Measurements from ENCODE around the gene PTPRO.

Gene PTPRO

DNA sequence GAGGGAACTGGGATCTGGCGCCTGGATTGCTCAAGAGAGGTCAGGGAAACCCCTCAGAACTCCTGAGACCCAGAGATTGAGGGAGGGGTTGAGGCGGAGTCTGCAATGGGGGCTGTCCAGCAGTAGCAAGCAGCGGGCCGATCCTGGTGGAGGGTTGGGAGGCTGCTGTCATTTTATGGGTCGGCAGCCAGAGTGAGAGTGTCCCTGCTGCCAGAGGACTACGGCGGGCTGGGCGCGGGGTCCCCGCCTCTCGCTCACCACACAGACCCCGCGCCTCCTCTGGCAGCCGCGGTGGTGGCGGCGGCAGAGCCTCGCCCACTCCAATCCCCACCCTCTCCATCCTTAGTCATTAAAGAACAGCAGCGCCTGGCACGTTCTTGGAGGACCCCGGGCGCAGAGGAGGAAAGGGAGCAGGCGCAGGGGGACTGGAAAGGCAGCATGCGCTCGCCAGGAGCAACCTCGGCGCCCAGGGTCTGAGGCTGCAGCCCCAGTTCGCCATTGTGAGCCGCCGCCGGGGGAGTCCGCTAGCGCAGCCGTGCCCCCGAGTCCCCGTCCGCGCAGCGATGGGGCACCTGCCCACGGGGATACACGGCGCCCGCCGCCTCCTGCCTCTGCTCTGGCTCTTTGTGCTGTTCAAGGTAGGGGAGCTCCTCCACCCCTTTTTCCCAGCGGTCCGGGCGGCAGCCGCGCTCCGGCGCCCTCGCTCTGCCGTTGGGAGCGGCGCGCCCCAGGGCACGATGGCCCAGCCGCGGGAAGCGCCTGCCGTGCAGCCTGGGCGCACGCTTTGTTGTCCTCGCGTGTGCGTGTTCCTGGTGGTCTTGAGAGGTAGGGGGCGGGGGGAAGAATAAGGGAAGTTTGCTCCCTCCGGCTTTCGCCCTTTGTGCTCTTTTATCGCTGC, at the start of gene PTPRO:
PTPRO (plus strand) TSS at position 345 of the 898 bp plus-strand sequence.
- Histone ChIP-seq H3K4me1 (ENCODE audit: low read length) (no peaks in the 10 kb centered on the region), H4K20me1 (ENCODE audit: insufficient read depth, low read length) (no peaks in the 10 kb centered on the region), H3K27me3 (ENCODE audit: low read depth, low read length) (no peaks in the 10 kb centered on the region), H3K4me3 (ENCODE audit: low read length) (no peak within 1 kb of the TSS), H2AFZ (ENCODE audit: low read depth, low read length) (no peak within 1 kb of the TSS), H3K4me2 (ENCODE audit: low read length) (no peak within 1 kb of the TSS), H3K9ac (ENCODE audit: low read length) (no peak within 1 kb of the TSS), H3K79me2 (ENCODE audit: low read length) (no peaks in the 10 kb centered on the region), H3K36me3 (replicated peaks; ENCODE audit: low read depth, low read length) (no peaks in the 10 kb centered on the region), H3K27ac (ENCODE audit: low read length) (no peak within 1 kb of the TSS), H3K9me3 (ENCODE audit: insufficient read depth, low read length) (no peaks in the 10 kb centered on the region)
- TF ChIP-seq, protein P1, sequence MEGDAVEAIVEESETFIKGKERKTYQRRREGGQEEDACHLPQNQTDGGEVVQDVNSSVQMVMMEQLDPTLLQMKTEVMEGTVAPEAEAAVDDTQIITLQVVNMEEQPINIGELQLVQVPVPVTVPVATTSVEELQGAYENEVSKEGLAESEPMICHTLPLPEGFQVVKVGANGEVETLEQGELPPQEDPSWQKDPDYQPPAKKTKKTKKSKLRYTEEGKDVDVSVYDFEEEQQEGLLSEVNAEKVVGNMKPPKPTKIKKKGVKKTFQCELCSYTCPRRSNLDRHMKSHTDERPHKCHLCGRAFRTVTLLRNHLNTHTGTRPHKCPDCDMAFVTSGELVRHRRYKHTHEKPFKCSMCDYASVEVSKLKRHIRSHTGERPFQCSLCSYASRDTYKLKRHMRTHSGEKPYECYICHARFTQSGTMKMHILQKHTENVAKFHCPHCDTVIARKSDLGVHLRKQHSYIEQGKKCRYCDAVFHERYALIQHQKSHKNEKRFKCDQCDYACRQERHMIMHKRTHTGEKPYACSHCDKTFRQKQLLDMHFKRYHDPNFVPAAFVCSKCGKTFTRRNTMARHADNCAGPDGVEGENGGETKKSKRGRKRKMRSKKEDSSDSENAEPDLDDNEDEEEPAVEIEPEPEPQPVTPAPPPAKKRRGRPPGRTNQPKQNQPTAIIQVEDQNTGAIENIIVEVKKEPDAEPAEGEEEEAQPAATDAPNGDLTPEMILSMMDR (IDR thresholded peaks at IDR 0.05; ENCODE audit: low read depth, low read length): no peak
- no peak for TF ChIP-seq EZH2phosphoT487 (IDR thresholded peaks at IDR 0.05; ENCODE audit: low read depth)

DNA sequence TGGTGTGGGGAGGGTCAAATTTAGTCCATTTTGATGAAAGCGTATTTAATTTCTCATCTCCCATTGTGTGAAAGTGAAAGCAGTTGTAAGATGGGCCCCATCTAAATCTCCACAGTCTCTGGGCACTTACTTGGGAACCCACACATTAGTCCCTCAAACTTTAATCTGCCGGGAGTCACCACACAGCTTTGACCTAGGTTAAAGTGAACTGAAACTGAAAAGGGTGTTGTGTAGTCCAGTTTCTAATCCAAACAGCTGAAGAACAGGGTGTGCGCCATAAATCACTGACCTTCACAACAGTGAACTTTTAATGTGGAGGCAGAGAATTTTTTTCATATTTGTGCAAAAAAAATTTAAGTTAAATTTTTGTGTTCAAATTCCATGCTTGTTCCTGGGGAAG, 48.4 kb upstream of the PTPRO start:
- no peaks in the 10 kb centered on the region for H3K27me3 ChIP-seq (ENCODE audit: low read depth, low read length)
- H3K9ac ChIP-seq (ENCODE audit: low read length): peak overlapping the region; percentile 26; the same call in 1 of the 2 replicates
- TF ChIP-seq EZH2phosphoT487 (IDR thresholded peaks at IDR 0.05; ENCODE audit: low read depth): no peak
- TF ChIP-seq, protein P1 (IDR thresholded peaks at IDR 0.05; ENCODE audit: low read depth, low read length): no peak
- H3K27ac ChIP-seq (ENCODE audit: low read length): peak overlapping the region; percentile 70; the same call in 1 of the 2 replicates
- H2AFZ ChIP-seq (ENCODE audit: low read depth, low read length): no peak overlapping the region
- peak overlapping the region; percentile 87 for H3K4me2 ChIP-seq (ENCODE audit: low read length)
- H3K4me3 ChIP-seq (ENCODE audit: low read length): peak overlapping the region; percentile 62
- peaks cover 53% of the 10 kb centered on the region for H3K4me1 ChIP-seq (ENCODE audit: low read length)
- no peaks in the 10 kb centered on the region for H3K9me3 ChIP-seq (ENCODE audit: insufficient read depth, low read length)
- no peaks in the 10 kb centered on the region for H4K20me1 ChIP-seq (ENCODE audit: insufficient read depth, low read length)
- H3K36me3 ChIP-seq (replicated peaks; ENCODE audit: low read depth, low read length): no peaks in the 10 kb centered on the region
- no peaks in the 10 kb centered on the region for H3K79me2 ChIP-seq (ENCODE audit: low read length)

DNA sequence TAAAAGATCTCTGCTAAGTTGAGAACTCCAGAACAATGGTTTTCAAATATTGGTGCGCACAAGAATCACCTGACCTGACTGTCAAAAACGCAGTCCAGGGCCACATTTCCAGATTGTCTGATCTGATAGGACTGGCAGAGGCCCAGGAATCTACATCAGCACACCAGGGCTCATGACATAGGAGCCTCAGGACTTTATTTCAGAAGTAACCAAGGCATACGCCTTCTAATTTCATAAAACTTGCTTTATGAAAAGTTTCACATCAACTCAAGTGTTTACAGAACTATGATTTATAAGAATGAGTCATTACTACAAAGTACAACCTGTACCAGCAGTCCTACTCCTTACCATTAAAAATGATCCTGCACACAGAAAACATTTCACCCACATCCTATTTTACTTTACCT, 47.7 kb upstream of the PTPRO start:
- Histone ChIP-seq H2AFZ (ENCODE audit: low read depth, low read length) (no peak overlapping the region), H3K4me2 (ENCODE audit: low read length) (peak overlapping the region; percentile 87), H3K9me3 (ENCODE audit: insufficient read depth, low read length) (no peaks in the 10 kb centered on the region), H3K4me3 (ENCODE audit: low read length) (peak overlapping the region; percentile 62), H3K27ac (ENCODE audit: low read length) (peak overlapping the region; percentile 70), H3K27me3 (ENCODE audit: low read depth, low read length) (no peaks in the 10 kb centered on the region), H3K79me2 (ENCODE audit: low read length) (no peaks in the 10 kb centered on the region), H4K20me1 (ENCODE audit: insufficient read depth, low read length) (no peaks in the 10 kb centered on the region), H3K4me1 (ENCODE audit: low read length) (peaks cover 53% of the 10 kb centered on the region), H3K36me3 (replicated peaks; ENCODE audit: low read depth, low read length) (no peaks in the 10 kb centered on the region), H3K9ac (ENCODE audit: low read length) (no peak overlapping the region)
- TF ChIP-seq, protein P1 (IDR thresholded peaks at IDR 0.05; ENCODE audit: low read depth, low read length): no peak
- no peak for TF ChIP-seq EZH2phosphoT487 (IDR thresholded peaks at IDR 0.05; ENCODE audit: low read depth)

DNA sequence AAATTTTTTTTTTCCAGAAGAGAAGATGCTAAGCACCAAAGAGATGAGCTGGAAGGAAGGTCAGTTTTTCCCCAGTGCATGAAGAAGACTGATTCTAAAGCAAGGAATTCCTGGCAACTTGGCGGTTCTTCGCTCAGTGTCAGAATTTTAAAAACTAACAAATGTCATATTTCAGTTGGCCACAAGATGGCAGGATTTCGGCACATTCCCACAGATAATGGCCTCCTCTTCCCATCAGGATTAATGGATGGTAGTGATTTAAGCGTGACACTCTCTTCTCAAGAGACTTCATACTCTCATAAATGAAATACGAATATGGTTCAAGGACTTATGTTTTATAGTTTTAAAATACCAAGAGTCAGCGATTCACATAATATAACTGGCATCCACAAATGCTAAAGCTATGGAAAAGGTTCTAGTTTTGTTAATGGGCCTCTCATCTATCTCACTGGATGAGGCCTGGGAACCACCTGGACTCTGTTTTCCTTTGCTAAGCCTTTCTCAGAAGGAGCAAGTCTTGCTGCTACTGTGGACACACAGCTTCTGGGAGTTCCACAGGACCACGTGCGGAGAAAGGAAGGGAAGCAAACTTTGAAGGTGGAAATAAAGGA, 46.1 kb upstream of the PTPRO start:
- no peak overlapping the region for H3K27ac ChIP-seq (ENCODE audit: low read length)
- no peaks in the 10 kb centered on the region for H3K27me3 ChIP-seq (ENCODE audit: low read depth, low read length)
- no peak overlapping the region for H3K9ac ChIP-seq (ENCODE audit: low read length)
- peak overlapping the region; percentile 56 for H3K4me2 ChIP-seq (ENCODE audit: low read length)
- H3K36me3 ChIP-seq (replicated peaks; ENCODE audit: low read depth, low read length): no peaks in the 10 kb centered on the region
- H3K9me3 ChIP-seq (ENCODE audit: insufficient read depth, low read length): no peaks in the 10 kb centered on the region
- no peaks in the 10 kb centered on the region for H4K20me1 ChIP-seq (ENCODE audit: insufficient read depth, low read length)
- peaks cover 42% of the 10 kb centered on the region for H3K4me1 ChIP-seq (ENCODE audit: low read length)
- no peak overlapping the region for H2AFZ ChIP-seq (ENCODE audit: low read depth, low read length)
- peak overlapping the region; percentile 36; the same call in 1 of the 2 replicates for H3K4me3 ChIP-seq (ENCODE audit: low read length)
- no peak for TF ChIP-seq EZH2phosphoT487 (IDR thresholded peaks at IDR 0.05; ENCODE audit: low read depth)
- TF ChIP-seq, protein P1 (IDR thresholded peaks at IDR 0.05; ENCODE audit: low read depth, low read length): peak; percentile 88
- no peaks in the 10 kb centered on the region for H3K79me2 ChIP-seq (ENCODE audit: low read length)
